Activated CD4-positive, alpha-beta T cell treated with anti-CD3 and anti-CD28 coated beads for 36 hours (primary cell): ENCODE data around the gene DNMT3A. TPM values are rescaled to one million over a fixed set of nuclear protein-coding genes. Genes with fewer than 3 reads are reported as not detected.

Experiments
- ATAC-seq: fragments of 200-7000 bp; cut with Tn5 transposase; one replicate; pipeline ENCODE4 v1.10.0; 2021; ENCODE audit warnings: mild to moderate bottlenecking, moderate library complexity
- CTCF ChIA-PET: fragments of 350-600 bp; sonication (Branson Sonifier 250); formaldehyde crosslinking; loops from one replicate; lab custom pipeline; 2021; ENCODE audit warnings: antibody characterized with exemption; lab: Charles Lee
- POLR2A ChIA-PET: fragments of 350-600 bp; sonication (Branson Sonifier 250); formaldehyde crosslinking; loops from one replicate; lab custom pipeline; 2021; ENCODE audit warnings: antibody characterized with exemption, inconsistent platforms; lab: Charles Lee
- DNase-seq: peaks from one replicate; pipeline ENCODE4 v3.0.0-alpha.2; 2020
- H3K27ac Mint-ChIP-seq: one replicate; pipeline ENCODE4 v1.8.0; 2021; ENCODE audit warnings: mixed read lengths
- H3K27me3 Mint-ChIP-seq: one replicate; pipeline ENCODE4 v1.8.0; 2021; ENCODE audit warnings: mixed read lengths
- H3K36me3 Mint-ChIP-seq: one replicate; pipeline ENCODE4 v1.8.0; 2021; ENCODE audit warnings: low read depth, mixed read lengths
- H3K4me1 Mint-ChIP-seq: one replicate; pipeline ENCODE4 v1.8.0; 2021; ENCODE audit warnings: mixed read lengths
- H3K4me3 Mint-ChIP-seq: one replicate; pipeline ENCODE4 v1.8.0; 2021; ENCODE audit warnings: mild to moderate bottlenecking, moderate library complexity, mixed read lengths
- H3K9me3 Mint-ChIP-seq: one replicate; pipeline ENCODE4 v1.8.0; 2021; ENCODE audit warnings: low read depth, mixed read lengths
- intact Hi-C, 2 experiments: fragments of 100-400 bp; cut with DNase I in 1 of 2; cut with micrococcal nuclease in 1 of 2; formaldehyde crosslinking; loops; one replicate each; pipeline versions ENCODE4 v1.14.2 to v1.15.1; 2022 to 2024; cut with DNase I, micrococcal nuclease
- total RNA-seq, 2 experiments: library from RNA; stranded (reverse); gene quantifications; one replicate each; pipeline ENCODE4 v1.2.3, GENCODE V29; 2021

The DNMT3A gene
- total RNA-seq, 2 experiments from 2014 or later: 62.3 to 76.2 TPM

GRCh38 chr2:25237764-25238163 lies 104.0 kb downstream of the DNMT3A start:
- Mint-ChIP-seq H3K4me1 (no peaks in the 10 kb centered on the region), H3K9me3 (no peaks in the 10 kb centered on the region), H3K36me3 (peaks cover 65% of the 10 kb centered on the region), H3K4me3 (no peak overlapping the region), H3K27ac (no peak overlapping the region), H3K27me3 (no peaks in the 10 kb centered on the region)
- intact Hi-C loops: no loop called here
- DNase-seq: no peak
- ChIA-PET CTCF (interaction anchor here (0.6 to 1.0 kb wide), 3 partner anchors 12 to 552 kb away, joined by 3 to 4 read pairs (median 3); no protein-coding TSS in a partner anchor), POLR2A (no interaction called here)
- ATAC-seq: no peak

- DNase-seq (no peak), ATAC-seq (no peak)
- ChIA-PET POLR2A (no interaction called here), CTCF (interaction anchor here (0.6 to 1.0 kb wide), 4 partner anchors 11 to 671 kb away, joined by 3 to 4 read pairs (median 3); no protein-coding TSS in a partner anchor)
- no peaks in the 10 kb centered on the region for H3K9me3 Mint-ChIP-seq
- intact Hi-C loops: no loop called here
- H3K4me1 Mint-ChIP-seq: no peaks in the 10 kb centered on the region
- no peak overlapping the region for H3K4me3 Mint-ChIP-seq
- no peaks in the 10 kb centered on the region for H3K27me3 Mint-ChIP-seq
- H3K27ac Mint-ChIP-seq: no peak overlapping the region
- H3K36me3 Mint-ChIP-seq: peaks cover 63% of the 10 kb centered on the region
Observed at GRCh38 chr2:25236736-25237135, 105.0 kb downstream of the DNMT3A start.

- Mint-ChIP-seq H3K27ac (no peak overlapping the region), H3K36me3 (peaks cover 50% of the 10 kb centered on the region)
Observed at GRCh38 chr2:25234738-25235137, 107.0 kb downstream of the DNMT3A start.

GRCh38 chr2:25233916-25234605 lies 107.7 kb downstream of the DNMT3A start:
- no peak overlapping the region for H3K4me3 Mint-ChIP-seq
- POLR2A ChIA-PET: no interaction called here
- ATAC-seq (no peak), DNase-seq (no peak)
- H3K27me3 Mint-ChIP-seq: no peaks in the 10 kb centered on the region
- intact Hi-C loops: no loop called here
- H3K4me1 Mint-ChIP-seq: peaks cover 2% of the 10 kb centered on the region
- H3K9me3 Mint-ChIP-seq: no peaks in the 10 kb centered on the region
- H3K36me3 Mint-ChIP-seq: peaks cover 47% of the 10 kb centered on the region
- CTCF ChIA-PET: no interaction called here
- H3K27ac Mint-ChIP-seq: no peak overlapping the region

More at GRCh38 chr2:25234738-25235137, 107.0 kb downstream of the DNMT3A start:
- CTCF ChIA-PET: no interaction called here
- no peaks in the 10 kb centered on the region for H3K27me3 Mint-ChIP-seq
- POLR2A ChIA-PET: no interaction called here
- intact Hi-C loops: no loop called here
- H3K9me3 Mint-ChIP-seq: no peaks in the 10 kb centered on the region
- DNase-seq (no peak), ATAC-seq (no peak)
- no peaks in the 10 kb centered on the region for H3K4me1 Mint-ChIP-seq
- H3K4me3 Mint-ChIP-seq: no peak overlapping the region

- Mint-ChIP-seq H3K27ac (no peak overlapping the region), H3K36me3 (peaks cover 39% of the 10 kb centered on the region), H3K4me1 (peaks cover 2% of the 10 kb centered on the region), H3K27me3 (no peaks in the 10 kb centered on the region), H3K4me3 (no peak overlapping the region), H3K9me3 (no peaks in the 10 kb centered on the region)
- DNase-seq: no peak
- intact Hi-C loops: no loop called here
- ChIA-PET POLR2A (no interaction called here), CTCF (no interaction called here)
- ATAC-seq: no peak
Observed at GRCh38 chr2:25232248-25232825, 109.4 kb downstream of the DNMT3A start.

- ChIA-PET POLR2A (no interaction called here), CTCF (interaction anchor here (0.6 to 0.7 kb wide), 2 partner anchors 426 to 852 kb away, joined by 3 to 4 read pairs; no protein-coding TSS in a partner anchor)
- DNase-seq (no peak), ATAC-seq (no peak)
- Mint-ChIP-seq H3K4me1 (peaks cover 9% of the 10 kb centered on the region), H3K36me3 (peaks cover 33% of the 10 kb centered on the region), H3K9me3 (no peaks in the 10 kb centered on the region), H3K27me3 (no peaks in the 10 kb centered on the region), H3K4me3 (no peak overlapping the region), H3K27ac (no peak overlapping the region)
- intact Hi-C loops: no loop called here
Observed at GRCh38 chr2:25230948-25231311, 110.8 kb downstream of the DNMT3A start.

- CTCF ChIA-PET: interaction anchor here (1.2 kb wide), 1 partner anchor 11 kb away, joined by 3 read pairs; no protein-coding TSS in a partner anchor
Observed at GRCh38 chr2:25230198-25230947, 111.4 kb downstream of the DNMT3A start.

GRCh38 chr2:25229279-25230197 lies 112.2 kb downstream of the DNMT3A start:
- intact Hi-C loops: no loop called here
- CTCF ChIA-PET: interaction anchor here (0.6 to 1.9 kb wide), 9 partner anchors 9 to 129 kb away, joined by 3 to 8 read pairs (median 3); no protein-coding TSS in a partner anchor
- H3K4me1 Mint-ChIP-seq: peaks cover 9% of the 10 kb centered on the region
- peak overlapping the region; percentile 37 for H3K27ac Mint-ChIP-seq
- DNase-seq (no peak), ATAC-seq (no peak)
- peaks cover 21% of the 10 kb centered on the region for H3K36me3 Mint-ChIP-seq
- H3K27me3 Mint-ChIP-seq: no peaks in the 10 kb centered on the region
- H3K9me3 Mint-ChIP-seq: no peaks in the 10 kb centered on the region
- no peak overlapping the region for H3K4me3 Mint-ChIP-seq
- POLR2A ChIA-PET: no interaction called here

More at GRCh38 chr2:25230198-25230947, 111.4 kb downstream of the DNMT3A start:
- POLR2A ChIA-PET: no interaction called here
- H3K9me3 Mint-ChIP-seq: no peaks in the 10 kb centered on the region
- H3K36me3 Mint-ChIP-seq: peaks cover 28% of the 10 kb centered on the region
- H3K4me1 Mint-ChIP-seq: peaks cover 9% of the 10 kb centered on the region
- intact Hi-C loops: no loop called here
- no peak for DNase-seq
- no peak for ATAC-seq
- H3K27ac Mint-ChIP-seq: no peak overlapping the region
- no peaks in the 10 kb centered on the region for H3K27me3 Mint-ChIP-seq
- H3K4me3 Mint-ChIP-seq: no peak overlapping the region

GRCh38 chr2:25228848-25229278 lies 112.9 kb downstream of the DNMT3A start:
- DNase-seq: peak; percentile 49
- POLR2A ChIA-PET: no interaction called here
- H3K27ac Mint-ChIP-seq: peak overlapping the region; percentile 37

GRCh38 chr2:25227576-25227975 lies 114.1 kb downstream of the DNMT3A start:
- peaks cover 9% of the 10 kb centered on the region for H3K4me1 Mint-ChIP-seq
- ATAC-seq: no peak
- H3K9me3 Mint-ChIP-seq: no peaks in the 10 kb centered on the region
- intact Hi-C loops: no loop called here
- DNase-seq: no peak
- no peaks in the 10 kb centered on the region for H3K27me3 Mint-ChIP-seq
- peaks cover 9% of the 10 kb centered on the region for H3K36me3 Mint-ChIP-seq
- POLR2A ChIA-PET: no interaction called here
- CTCF ChIA-PET: interaction anchor here (0.9 to 1.9 kb wide), 8 partner anchors 7 to 694 kb away, joined by 3 to 8 read pairs (median 4); no protein-coding TSS in a partner anchor
- no peak overlapping the region for H3K27ac Mint-ChIP-seq
- no peak overlapping the region for H3K4me3 Mint-ChIP-seq

More at GRCh38 chr2:25228848-25229278, 112.9 kb downstream of the DNMT3A start:
- no peak overlapping the region for H3K4me3 Mint-ChIP-seq
- H3K36me3 Mint-ChIP-seq: peaks cover 16% of the 10 kb centered on the region
- H3K4me1 Mint-ChIP-seq: peaks cover 9% of the 10 kb centered on the region
- no peaks in the 10 kb centered on the region for H3K9me3 Mint-ChIP-seq
- CTCF ChIA-PET: interaction anchor here (0.6 to 1.9 kb wide), 12 partner anchors 9 to 956 kb away, joined by 3 to 8 read pairs (median 4); no protein-coding TSS in a partner anchor
- intact Hi-C loops: no loop called here
- H3K27me3 Mint-ChIP-seq: no peaks in the 10 kb centered on the region
- ATAC-seq: peak; percentile 57
